NCI-H2196 treated with DMSO at 0.1 percent for 48 hours (cell line): Measurements from ENCODE around the gene LGALS14.
"Not testable (repeated sequence)": the region's sequence is repeated elsewhere in the genome, so short reads cannot be mapped to it uniquely, and the experiment has no call there.

Source experiments
- DNase-seq: peaks from one replicate; lab custom pipeline; 2025; ENCODE audit not compliant: unreplicated experiment; lab: John Stamatoyannopoulos, UW

Gene LGALS14

DNA sequence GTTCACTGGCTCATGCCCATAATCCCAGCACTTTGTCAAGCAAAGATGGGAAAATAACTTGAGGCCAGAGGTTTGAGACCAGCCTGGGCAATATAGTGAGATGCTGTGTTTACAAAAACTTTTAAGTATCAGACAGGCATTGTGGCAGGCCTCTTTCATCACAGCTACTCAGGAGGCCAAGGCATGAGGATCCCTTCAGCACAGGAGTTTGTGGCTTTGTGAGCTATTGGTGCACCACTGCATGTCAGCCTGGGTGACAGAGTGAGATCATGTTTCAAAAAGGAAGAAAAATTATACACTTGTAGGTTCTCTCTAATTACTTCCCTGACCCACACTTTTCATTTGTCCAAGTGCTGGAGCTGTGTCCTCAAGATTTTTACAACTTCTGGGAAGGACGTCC, 11.5 kb upstream of the LGALS14 start:
- no peak for DNase-seq

DNA sequence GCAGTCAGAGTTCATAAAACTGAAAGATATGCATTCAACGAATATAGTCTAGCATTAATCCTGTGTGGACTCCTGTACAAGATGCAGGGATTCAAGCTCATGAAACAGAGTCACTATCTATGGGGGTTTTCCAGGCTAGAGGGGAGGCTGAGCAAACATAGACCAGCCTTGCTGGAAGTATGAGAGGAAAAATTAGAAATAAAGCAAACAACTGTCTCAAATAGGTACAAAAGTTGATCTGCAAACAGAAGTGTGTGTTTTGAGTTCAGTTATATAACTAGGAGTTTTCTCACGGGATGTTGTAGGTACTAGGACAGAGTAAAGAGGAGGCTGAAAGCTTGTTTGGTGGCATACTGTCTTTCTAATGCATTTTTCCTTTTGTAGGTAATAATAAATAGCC, 8.5 kb upstream of the LGALS14 start:
- DNase-seq = no peak

DNA sequence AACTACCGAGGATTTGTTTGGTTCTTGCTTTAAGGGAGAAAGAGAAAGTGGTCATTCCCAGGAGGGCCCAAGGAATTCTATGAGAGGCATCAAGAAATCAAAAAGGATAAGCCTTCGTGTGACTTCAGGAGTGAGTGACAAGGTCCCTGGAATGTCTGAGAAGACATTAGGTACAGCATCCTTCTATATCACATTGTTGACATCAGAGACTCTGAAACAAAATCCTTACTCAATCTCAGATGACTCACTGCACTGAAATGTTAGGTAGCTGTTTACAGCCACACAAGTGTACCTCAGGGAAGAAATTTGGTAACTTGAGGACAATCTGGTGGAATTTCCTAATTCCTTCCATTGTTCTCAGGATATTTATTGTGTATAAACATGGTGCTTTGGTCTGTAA, 7.9 kb upstream of the LGALS14 start:
- DNase-seq = no peak

DNA sequence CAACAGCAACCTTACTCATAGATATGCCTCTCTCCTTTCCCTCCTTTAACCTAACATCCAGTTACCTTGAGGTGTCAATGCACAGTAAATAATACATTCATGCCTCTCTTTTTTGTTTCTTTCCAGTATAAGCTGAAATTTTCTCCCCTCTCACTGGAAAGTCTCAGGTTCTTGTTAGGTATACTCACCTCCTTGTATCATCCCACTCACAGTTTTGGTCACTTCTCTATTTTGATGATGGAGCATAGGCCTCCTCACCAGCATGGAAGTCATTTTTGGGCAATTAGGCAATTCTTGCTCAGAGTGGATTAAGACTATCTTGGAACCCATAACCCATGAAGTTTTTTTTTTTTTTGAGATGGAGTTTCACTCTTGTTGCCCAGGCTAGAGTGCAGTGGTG, 5.7 kb upstream of the LGALS14 start:
- DNase-seq = no peak

DNA sequence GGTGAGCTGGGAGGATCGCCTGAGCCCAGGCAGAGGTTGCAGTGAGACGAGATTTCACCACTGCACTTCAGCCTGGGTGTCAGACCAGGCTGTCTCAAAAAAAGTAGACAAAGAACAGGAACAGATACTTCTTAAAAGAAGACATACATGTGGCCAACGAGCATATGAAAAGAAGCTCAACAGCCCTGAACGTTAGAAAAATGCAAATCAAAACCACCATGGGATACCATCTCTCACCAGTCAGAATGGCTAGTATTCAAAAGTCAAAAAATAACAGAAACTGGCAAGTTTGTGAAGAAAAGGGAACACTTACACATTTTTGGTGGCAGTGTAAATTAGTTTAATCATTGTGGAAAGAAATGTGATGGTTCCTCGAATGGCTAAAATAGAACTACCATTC, 3.0 kb upstream of the LGALS14 start:
- DNase-seq = no peak

DNA sequence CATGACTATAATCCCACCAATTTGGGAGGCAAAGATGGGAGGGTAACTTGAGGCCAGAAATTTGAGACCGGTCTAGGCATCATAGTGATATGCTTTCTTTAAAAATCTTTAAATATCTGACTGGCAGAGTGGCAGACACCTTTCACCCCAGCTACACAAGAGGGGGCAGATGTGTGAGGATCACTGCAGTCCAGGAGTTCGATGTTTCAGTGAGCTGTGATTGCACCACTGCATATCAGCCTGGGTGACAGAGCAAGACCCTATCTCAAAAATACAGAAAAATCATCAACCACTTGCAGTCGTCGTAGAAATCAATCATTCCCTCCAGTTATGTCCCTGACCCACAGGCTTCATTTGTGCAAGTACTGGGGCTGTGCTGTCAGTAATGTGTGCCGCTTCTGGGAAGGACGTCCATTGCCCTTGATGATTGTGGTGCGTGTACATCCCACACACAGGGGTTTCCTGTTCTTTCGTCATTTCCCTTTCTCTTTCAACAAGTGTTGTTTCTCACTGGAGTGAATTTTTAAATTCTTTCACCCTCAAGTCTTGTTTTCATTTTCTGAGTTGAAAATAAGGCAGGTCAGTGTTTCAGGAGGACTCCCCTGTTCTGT, 1.4 kb downstream of the LGALS14 start:
- no peak for DNase-seq

DNA sequence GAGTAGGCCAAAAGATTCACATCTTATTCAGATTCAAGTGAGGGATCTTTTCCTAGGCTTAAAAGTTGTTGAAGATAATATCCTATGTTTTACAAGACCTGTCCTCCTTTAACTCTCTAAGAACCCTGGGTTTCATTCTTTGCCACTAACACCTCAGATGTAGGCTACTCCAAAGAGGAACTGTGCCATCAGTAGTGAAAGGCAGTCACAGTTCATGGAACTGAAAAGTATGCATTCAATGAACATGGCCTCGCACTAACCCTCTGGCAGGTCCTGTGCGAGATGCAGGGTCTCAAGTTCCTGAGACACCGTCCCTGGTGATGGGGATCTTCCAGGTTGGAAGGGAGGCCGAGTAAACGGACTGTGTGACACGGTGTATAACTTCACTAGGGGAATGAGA, 4.3 kb downstream of the LGALS14 start:
- DNase-seq = no peak

DNA sequence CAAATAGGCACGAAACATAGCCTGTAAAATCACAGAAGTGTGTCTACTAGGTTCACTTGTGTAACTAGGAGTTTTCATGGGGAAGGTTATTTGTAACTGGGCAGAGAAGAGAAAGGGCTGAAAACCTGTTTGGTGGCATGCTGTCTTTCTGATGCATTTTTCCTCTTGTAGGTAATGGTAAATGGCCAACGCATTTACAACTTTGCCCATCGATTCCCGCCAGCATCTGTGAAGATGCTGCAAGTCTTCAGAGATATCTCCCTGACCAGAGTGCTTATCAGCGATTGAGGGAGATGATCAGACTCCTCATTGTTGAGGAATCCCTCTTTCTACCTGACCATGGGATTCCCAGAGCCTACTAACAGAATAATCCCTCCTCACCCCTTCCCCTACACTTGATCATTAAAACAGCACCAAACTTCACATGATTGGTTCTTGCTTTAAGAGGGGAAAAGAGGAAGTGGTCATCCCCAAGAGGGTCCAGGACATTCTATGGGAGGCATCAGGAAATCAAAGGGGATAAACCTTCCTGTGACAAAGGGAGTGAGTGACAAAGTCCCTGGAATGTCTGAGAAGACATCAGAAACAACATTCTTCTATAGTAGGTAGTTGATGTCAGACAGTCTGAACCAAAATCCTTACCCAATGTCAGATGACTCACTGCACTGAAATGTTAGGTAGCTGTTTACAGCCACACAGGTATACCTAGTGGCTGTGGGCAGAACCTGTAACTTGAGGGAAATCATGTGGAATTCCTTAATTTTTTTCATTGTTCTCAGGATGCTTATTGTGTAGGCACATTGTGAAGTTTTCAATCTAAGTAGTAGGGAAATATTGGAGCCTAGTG, 5.0 kb downstream of the LGALS14 start:
- no peak for DNase-seq

DNA sequence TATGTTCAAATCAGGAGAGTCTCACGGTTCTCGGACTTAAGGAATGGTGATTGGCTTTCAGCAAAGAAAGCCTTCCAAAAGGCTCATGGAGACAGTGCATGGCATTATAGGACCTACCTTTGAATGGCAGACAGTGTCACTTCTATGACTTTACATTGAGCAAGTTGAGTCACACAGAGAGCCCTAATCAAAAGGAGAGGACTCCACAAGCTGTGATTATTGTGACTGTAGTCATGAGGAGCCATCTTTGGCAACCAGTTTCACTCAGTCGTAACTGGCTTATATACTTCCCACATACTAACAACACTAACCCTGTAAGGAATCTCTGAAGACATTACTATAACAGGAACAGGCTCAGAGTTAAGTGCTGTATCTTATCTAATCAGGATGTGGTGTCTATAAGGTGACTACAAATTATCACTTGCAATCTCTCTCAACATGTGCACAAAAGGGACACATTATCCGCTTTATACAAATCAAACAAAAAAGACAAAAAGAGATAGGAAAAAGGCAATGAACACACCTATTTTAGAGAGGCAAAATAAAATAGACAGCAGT, 6.1 kb downstream of the LGALS14 start:
- DNase-seq = no peak

DNA sequence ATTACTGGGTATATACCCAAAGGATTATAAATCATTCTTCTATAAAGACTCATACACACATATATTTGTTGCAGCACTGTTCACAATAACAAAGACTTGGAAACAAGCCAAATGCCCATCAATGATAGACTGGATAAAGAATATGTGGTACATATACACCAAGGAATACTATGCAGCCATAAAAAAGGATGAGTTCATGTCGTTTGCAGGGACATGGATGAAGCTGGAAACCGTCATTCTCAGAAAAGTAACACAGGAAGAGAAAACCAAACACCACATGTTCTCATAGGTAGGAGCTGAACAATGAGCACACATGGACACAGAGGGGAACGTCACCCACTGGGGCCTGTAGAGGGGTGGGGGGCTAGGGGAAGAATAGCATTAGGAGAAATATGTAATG, 15.9 kb downstream of the LGALS14 start:
- DNase-seq = not testable (repeated sequence)

DNA sequence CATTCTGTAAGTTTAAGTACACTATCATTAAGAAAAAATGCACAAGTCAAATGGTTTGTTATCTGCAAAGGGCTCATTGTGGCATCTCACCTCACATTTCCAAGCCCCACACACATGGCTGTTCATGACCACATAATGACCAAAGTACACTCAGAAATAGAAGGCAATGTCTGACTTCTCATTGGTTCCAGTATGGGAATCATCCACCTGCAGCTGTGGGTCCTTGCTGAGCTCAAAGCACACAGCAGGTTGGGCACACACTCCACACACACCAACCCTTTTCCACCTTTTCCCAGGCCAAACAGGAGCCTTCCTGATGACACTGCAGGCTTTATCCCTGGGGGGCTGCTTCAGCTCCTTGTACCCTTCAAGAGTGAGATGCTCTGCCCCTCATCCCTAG, 21.7 kb downstream of the LGALS14 start:
- DNase-seq = no peak

DNA sequence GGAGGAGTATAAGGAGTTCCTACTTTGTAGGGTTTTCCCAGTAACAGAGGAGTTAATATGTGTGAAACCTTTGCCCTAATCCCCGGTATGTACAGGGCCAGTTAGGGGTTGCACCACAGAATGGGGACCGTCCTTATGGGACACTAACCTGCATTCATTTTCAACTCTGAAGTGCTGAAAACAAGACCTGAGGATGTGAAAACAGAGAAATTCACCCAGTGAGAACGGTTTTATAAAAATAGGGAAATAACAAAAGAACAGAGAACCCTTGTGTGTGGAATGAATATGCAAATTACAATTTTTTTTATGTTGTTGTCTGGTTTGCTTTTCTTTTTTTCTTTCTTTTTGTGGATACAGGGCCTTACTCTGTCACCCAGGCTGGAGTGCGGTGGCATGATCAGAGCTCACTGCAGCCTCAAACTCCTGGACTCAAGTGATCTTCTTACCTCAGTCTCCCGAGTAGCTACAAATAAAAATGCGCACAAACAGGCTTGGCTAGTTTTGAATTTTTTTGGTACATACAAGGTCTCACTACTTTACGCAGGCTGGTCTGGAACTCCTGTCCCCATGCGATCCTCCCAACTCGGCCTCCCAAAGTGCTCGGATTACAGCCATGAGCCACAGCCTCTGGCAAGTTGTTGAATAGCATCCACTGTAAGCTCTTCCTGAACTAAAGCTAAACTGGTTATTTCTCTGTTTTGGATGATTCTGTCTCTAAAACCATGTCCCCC, 23.0 kb downstream of the LGALS14 start:
- DNase-seq = no peak

DNA sequence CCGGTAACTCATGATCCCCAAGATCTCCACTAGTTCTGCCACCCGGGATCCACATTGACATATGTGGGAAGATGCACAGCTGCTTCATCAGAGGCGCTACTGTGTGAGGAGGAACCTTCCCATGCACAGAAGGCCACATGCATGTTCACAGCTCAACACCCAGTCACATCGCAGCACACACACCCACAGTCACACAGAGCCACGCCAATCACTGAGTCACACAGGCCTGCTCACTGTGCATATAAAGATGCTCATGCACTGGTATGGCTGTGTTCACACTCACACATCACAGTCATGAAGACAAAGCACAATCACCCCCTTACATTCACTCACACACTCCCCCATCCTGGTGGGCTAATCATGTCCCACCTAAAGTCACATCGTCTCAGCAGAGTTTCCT, 23.8 kb downstream of the LGALS14 start:
- no peak for DNase-seq

DNA sequence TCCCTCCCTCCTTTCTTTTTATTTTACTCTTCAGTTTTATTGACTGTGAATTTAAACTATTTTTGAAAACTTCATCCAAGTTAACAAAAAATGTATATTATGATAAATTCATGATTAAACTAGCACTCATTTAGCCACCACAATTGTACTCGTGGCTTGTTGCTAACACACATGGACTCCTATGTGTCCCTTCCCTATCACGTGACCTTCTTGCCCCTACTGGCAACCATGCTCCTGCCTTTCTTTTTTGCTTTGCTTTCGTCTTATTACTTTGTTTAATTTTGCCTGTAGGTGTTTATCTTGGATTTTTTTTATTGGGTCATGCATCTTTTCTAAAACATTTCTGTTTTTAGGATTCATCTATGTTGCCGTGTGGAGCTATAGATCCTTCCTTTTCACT, 25.3 kb downstream of the LGALS14 start:
- no peak for DNase-seq

DNA sequence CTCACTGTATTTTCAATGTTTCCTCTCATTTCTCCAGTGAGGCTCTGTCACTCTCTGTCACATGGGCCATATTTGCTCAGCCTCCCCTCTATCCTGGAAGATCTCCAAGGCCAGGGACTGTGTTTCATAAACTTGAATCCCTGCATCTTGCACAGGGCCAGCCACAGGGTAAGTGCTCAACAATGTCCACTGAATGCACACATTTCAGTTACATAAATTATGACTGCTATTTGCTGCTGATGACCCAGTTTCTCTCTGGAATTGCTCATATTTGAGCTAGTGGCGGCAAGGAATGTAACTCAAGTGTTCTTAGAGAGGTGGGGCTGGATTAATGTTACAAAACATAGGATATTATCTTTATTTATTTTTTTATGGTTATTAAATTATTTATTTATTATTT, 27.4 kb downstream of the LGALS14 start:
- no peak for DNase-seq

DNA sequence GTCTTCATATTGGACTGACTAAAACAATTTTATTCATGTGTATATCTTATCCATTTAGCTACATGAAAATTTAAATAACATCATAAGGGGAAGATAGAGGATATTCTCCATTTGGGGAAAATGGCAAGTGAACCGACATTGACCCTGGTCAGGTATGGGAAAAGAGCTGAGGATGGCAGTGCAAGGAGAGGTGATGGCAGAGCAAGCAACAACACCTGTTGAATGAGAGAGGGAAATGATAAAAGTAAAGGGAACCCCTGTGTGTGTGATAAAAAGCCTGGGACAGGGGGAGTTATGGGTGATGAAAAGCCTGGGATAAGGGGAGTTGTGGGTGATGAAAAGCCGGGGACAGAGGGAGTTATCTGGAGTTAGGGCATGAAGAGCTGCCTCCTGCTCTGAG, 29.6 kb downstream of the LGALS14 start:
- no peak for DNase-seq

DNA sequence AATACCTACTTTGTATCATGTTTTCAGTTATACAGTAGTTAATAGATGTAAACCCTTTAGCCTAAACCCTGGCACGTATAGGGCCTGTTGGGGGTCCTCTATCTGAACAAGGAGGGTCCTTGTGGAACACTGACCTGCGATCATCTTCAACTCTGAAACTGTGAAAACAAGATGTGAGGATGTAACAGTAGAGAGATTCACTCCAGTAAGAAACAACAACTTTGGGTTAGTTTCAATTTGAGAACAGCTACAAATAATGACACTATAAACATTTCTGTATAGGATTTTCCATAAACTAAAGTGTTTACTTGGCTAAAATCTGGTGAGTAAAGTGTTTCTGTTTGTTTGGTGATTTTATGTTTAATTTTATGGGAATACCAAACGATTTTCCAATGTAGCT, 31.4 kb downstream of the LGALS14 start:
- no peak for DNase-seq

DNA sequence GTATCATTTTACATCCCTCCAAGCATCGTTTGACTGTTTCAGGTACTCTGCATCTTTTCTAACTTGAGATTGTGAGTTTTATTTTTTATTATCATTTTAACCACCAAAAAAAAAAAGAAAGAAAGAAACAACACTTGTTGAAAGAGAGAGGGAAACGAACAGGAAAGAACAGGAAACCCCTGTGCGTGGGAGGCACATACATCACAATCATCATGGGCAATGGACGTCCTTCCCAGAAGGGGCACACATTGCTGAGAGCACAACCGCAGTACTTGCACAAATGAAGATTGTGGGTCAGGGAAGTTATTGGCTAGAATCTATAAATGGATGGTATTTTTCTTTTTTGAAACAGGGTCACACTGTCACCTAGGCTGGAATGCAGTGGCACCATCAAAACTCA, 31.8 kb downstream of the LGALS14 start:
- no peak for DNase-seq

DNA sequence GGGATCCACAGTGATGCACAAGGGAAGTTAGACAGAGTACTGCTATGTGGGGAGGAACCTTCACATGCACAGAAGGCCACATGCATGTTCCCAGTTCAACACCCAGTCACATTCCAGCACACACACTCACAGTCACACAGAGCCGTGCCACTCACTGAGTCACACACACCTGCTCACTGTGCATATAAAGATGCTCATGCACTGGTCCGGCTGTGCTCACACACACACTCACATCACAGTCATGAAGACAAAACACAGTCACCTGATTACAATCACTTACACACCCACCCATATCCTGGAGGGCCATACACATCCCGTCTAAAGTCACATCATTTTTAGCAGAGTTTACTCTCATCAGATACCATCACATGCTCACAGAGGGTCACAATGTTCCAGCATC, 33.1 kb downstream of the LGALS14 start:
- DNase-seq = no peak

DNA sequence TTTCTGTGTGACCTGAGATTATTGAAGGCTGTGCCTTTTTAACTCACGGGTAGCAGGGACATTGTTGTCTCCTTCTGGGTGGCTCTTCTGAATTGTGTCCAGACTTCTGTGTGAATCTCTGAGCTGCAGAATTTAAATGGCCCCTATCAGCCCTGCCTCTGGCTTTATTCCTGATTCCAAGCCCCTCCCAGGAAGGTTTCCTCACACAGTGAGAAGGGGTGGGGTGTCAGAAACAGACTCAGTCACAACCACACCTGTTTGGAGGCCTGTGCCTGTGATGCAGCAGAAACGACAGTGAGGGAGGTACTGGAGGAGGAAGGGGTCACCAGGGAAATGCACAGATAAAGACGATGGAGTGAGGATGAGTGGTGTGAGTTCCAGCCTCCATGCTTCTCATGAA, 33.6 kb downstream of the LGALS14 start, which contains the start of gene CLC:
TSS of gene CLC (minus strand) at position 139 of the 400 bp plus-strand sequence. CDS start at position 62, 77 bp downstream.
- DNase-seq = no peak

DNA sequence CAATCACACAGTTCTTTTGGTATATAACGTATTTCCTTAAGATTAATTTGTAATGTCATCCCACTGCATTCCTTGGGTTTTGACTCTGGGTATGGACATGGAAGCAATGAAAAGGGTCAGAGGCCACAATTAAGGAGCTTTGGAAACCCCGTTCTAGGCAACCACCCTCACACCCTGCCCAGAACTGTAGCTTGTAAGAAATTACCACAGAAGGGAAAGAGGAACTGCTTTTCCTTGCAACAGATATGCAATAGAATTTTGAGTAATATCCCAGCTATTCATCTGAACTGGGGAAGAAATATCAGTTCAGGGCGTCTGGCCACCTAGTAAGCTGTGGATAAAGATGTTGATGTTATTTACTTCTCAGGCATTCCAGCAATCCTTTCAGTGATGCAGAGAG, 34.5 kb downstream of the LGALS14 start:
- DNase-seq = no peak

DNA sequence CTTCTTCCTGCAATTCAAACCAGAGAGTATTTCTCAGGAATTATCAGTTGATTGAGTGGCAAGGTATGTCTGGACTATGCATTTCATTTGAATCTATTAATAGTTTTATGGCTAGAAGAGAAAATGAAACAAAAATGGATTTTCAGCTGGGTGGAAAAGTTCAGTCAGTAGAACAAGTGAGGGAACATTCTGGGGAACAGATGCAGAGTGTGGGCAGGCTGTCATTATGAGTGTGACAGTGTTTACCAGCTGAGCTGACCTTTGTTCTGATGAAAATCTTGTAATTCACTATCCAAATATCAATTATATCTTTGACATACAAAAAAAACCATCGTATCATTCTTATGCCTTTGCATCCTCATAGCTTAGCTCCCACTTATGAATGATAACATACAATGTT, 36.1 kb downstream of the LGALS14 start:
- no peak for DNase-seq
